Small intestine (tissue), 7 donors: ENCODE data around the gene LEKR1. TPM values are rescaled to one million over a fixed set of nuclear protein-coding genes. Genes with fewer than 3 reads are reported as not detected.
A peak's percentile ranks its signal among the peaks of the same experiment; 100 is the strongest.
"Not testable (repeated sequence)": the region's sequence is repeated elsewhere in the genome, so short reads cannot be mapped to it uniquely, and the experiment has no call there.

Experiments used
- DNase-seq, 2 donors: peaks; one replicate each; pipeline versions ENCODE4 v3.0.0 to v3.0.0-alpha.2; 2013
- FAIRE-seq: peaks from 2 replicates; lab custom pipeline; 2012; peaks lifted over from hg19 to GRCh38; lab: Jason Lieb, UNC
- H3K27ac ChIP-seq, 3 donors: one replicate each; pipeline ENCODE4 v1.5.1; 2013; ENCODE audit warnings: low read length in 2 of 3, mild to moderate bottlenecking in 2 of 3, control low read depth in 1 of 3, inconsistent platforms in 1 of 3, low read depth in 1 of 3, moderate library complexity in 1 of 3
- H3K27me3 ChIP-seq, 3 donors: one replicate each; pipeline ENCODE4 v1.6.1; 2013; ENCODE audit warnings: low read length in 3 of 3, inconsistent platforms in 1 of 3; ENCODE audit not compliant: control insufficient read depth in 3 of 3, insufficient read depth in 3 of 3
- H3K36me3 ChIP-seq, 3 donors: one replicate each; pipeline ENCODE4 v1.6.1; 2013; ENCODE audit warnings: low read length in 3 of 3, inconsistent platforms in 1 of 3, low read depth in 1 of 3, mild to moderate bottlenecking in 1 of 3, moderate library complexity in 1 of 3; ENCODE audit not compliant: control insufficient read depth in 3 of 3, insufficient read depth in 2 of 3
- H3K4me1 ChIP-seq, 3 donors: one replicate each; pipeline ENCODE4 v1.6.1; 2013; ENCODE audit warnings: low read length in 2 of 3, inconsistent platforms in 1 of 3, low read depth in 1 of 3, mild to moderate bottlenecking in 1 of 3, moderate library complexity in 1 of 3; ENCODE audit not compliant: control insufficient read depth in 3 of 3, insufficient read depth in 2 of 3
- H3K4me3 ChIP-seq, 3 donors: one replicate each; pipeline ENCODE4 v1.5.1; 2013; ENCODE audit warnings: low read length in 3 of 3, control low read depth in 1 of 3, inconsistent platforms in 1 of 3, low read depth in 1 of 3, mild to moderate bottlenecking in 1 of 3, moderate library complexity in 1 of 3
- H3K9me3 ChIP-seq, 2 donors: one replicate each; pipeline ENCODE4 v1.6.1; 2013; ENCODE audit warnings: low read depth in 1 of 2, low read length in 1 of 2; ENCODE audit not compliant: control insufficient read depth in 2 of 2, insufficient read depth in 1 of 2
- WGBS, 3 donors: extraction: QIAGEN DNeasy Blood & Tissue Kit; methylation state at CpG; one replicate each; pipeline ENCODE4 v1.1.7; 2013; 5-methylcytosine and 5-hydroxymethylcytosine counted together
- polyA plus RNA-seq, 4 donors: library from polyadenylated mRNA; stranded (reverse) in 3 of 4; unstranded in 1 of 4; fragments of 200-250 nt in 3 of 4; fragments of 120-200 nt in 1 of 4; gene quantifications; one replicate each; pipeline versions ENCODE4 v1.2.1 to v1.2.3, GENCODE V29; 2013
- donor health status: healthy with polysubstance abuse.
- donor health status: control.
- donor health status: control.
- donor health status: Bipolar disorder and iron deficiency.
- donor health status: healthy.

Gene LEKR1
- polyA plus RNA-seq, 4 donors, result 0.63 to 2.5 TPM; not detected in 2

GRCh38 chr3:156800287-156800686 lies 25.9 kb upstream of the LEKR1 start:
- H3K4me1 ChIP-seq, H3K9me3 ChIP-seq, H3K27ac ChIP-seq, H3K27me3 ChIP-seq, FAIRE-seq, H3K4me3 ChIP-seq, DNase-seq, H3K36me3 ChIP-seq: not testable (repeated sequence)
- WGBS, 3 donors, result 89 to 95% (median 95%) methylated on average over 4 of the region's 4 CpGs

- Histone ChIP-seq H3K4me3 (no peak overlapping the region), H3K36me3 (no peaks in the 10 kb centered on the region), H3K27ac (no peak overlapping the region), H3K27me3 (no peaks in the 10 kb centered on the region), H3K4me1 (no peaks in the 10 kb centered on the region), H3K9me3 (peaks cover 2 to 5% of the 10 kb centered on the region in 2 donors)
- FAIRE-seq (no peak), DNase-seq (no peak)
- WGBS, 3 donors, result 95 to 100% (median 98%) methylated on average over 2 of the region's 2 CpGs
Observed at GRCh38 chr3:156801746-156802145, 24.4 kb upstream of the LEKR1 start.

- FAIRE-seq (no peak), DNase-seq (no peak)
- no peak overlapping the region for H3K27ac ChIP-seq
Observed at GRCh38 chr3:156802821-156803606, 23.1 kb upstream of the LEKR1 start.

GRCh38 chr3:156803952-156804741 lies 22.0 kb upstream of the LEKR1 start:
- DNase-seq, result no peak
- WGBS, 3 donors, result 74 to 79% (median 75%) methylated on average over 1 of the region's 1 CpG
- Histone ChIP-seq H3K27me3 (no peaks in the 10 kb centered on the region), H3K9me3 (peaks cover 2 to 5% of the 10 kb centered on the region in 2 donors), H3K4me3 (no peak overlapping the region), H3K36me3 (no peaks in the 10 kb centered on the region), H3K4me1 (no peaks in the 10 kb centered on the region), H3K27ac (no peak overlapping the region)
- FAIRE-seq, result no peak

More at GRCh38 chr3:156802821-156803606, 23.1 kb upstream of the LEKR1 start:
- H3K4me3 ChIP-seq, result no peak overlapping the region
- H3K9me3 ChIP-seq, result peaks cover 2 to 5% of the 10 kb centered on the region in 2 donors
- H3K4me1 ChIP-seq, result no peaks in the 10 kb centered on the region
- H3K27me3 ChIP-seq, result no peaks in the 10 kb centered on the region
- H3K36me3 ChIP-seq, result no peaks in the 10 kb centered on the region

- Histone ChIP-seq H3K36me3 (no peaks in the 10 kb centered on the region), H3K4me3 (no peak overlapping the region), H3K27ac (no peak overlapping the region), H3K4me1 (peaks cover 0 to 14% (median 3%) of the 10 kb centered on the region in 3 donors), H3K27me3 (no peaks in the 10 kb centered on the region), H3K9me3 (no peaks in the 10 kb centered on the region)
- FAIRE-seq, result no peak
- DNase-seq, result no peak
Observed at GRCh38 chr3:156806698-156807097, 19.5 kb upstream of the LEKR1 start.

GRCh38 chr3:156808025-156808424 lies 18.1 kb upstream of the LEKR1 start:
- Histone ChIP-seq H3K36me3 (no peaks in the 10 kb centered on the region), H3K27ac (no peak overlapping the region), H3K9me3 (no peaks in the 10 kb centered on the region), H3K4me3 (no peak overlapping the region), H3K27me3 (no peaks in the 10 kb centered on the region), H3K4me1 (peaks cover 2 to 19% (median 7%) of the 10 kb centered on the region in 3 donors)
- FAIRE-seq (no peak), DNase-seq (no peak)
- 97 to 98% (median 98%) methylated on average over 2 of the region's 2 CpGs for WGBS, 3 donors

GRCh38 chr3:156811089-156811862 lies 14.9 kb upstream of the LEKR1 start:
- no peaks in the 10 kb centered on the region for H3K9me3 ChIP-seq
- H3K27ac ChIP-seq, result peak overlapping the region in 2 of 3 donors; percentile 37 to 76
- peaks cover 2 to 34% (median 12%) of the 10 kb centered on the region in 3 donors for H3K4me1 ChIP-seq
- H3K36me3 ChIP-seq, result no peaks in the 10 kb centered on the region
- H3K27me3 ChIP-seq, result no peaks in the 10 kb centered on the region
- FAIRE-seq, result no peak
- WGBS, 3 donors, result 8 to 32% (median 28%) methylated on average over 2 of the region's 2 CpGs
- H3K4me3 ChIP-seq, result no peak overlapping the region
- peak; percentile 79 to 85 for DNase-seq
